ENCODE results near the gene MTMR10.

The MTMR10 gene

GRCh38 chr15:30956216-30957124 is 35.0 kb downstream of the MTMR10 start:
- DNase-seq (ENCODE audit: low spot score) = no peak

- no peak for DNase-seq (ENCODE audit: low spot score)
Measured at GRCh38 chr15:30954674-30955073, 36.8 kb downstream of the MTMR10 start.

- no peak for DNase-seq (ENCODE audit: low spot score)
Measured at GRCh38 chr15:30953731-30954378, 37.6 kb downstream of the MTMR10 start.

- no peak for DNase-seq (ENCODE audit: low spot score)
Measured at GRCh38 chr15:30953183-30953582, 38.2 kb downstream of the MTMR10 start.

- DNase-seq (ENCODE audit: low spot score) = no peak
Measured at GRCh38 chr15:30943654-30944335, 47.6 kb downstream of the MTMR10 start.

GRCh38 chr15:30941520-30941919 is 49.9 kb downstream of the MTMR10 start:
- DNase-seq (ENCODE audit: low spot score) = no peak

- DNase-seq (ENCODE audit: low spot score) = peak; percentile 33
Measured at GRCh38 chr15:30940359-30940758, 51.1 kb downstream of the MTMR10 start.

- DNase-seq (ENCODE audit: low spot score) = no peak
Measured at GRCh38 chr15:30939161-30939560, 52.3 kb downstream of the MTMR10 start.

GRCh38 chr15:30933293-30933692 is 58.1 kb downstream of the MTMR10 start:
- no peak for DNase-seq (ENCODE audit: low spot score)

GRCh38 chr15:30930422-30930821 is 61.0 kb downstream of the MTMR10 start:
- DNase-seq (ENCODE audit: low spot score) = no peak

GRCh38 chr15:30929982-30930381 is 61.4 kb downstream of the MTMR10 start:
- no peak for DNase-seq (ENCODE audit: low spot score)

GRCh38 chr15:30929064-30929669 is 62.3 kb downstream of the MTMR10 start:
- peak; percentile 25 for DNase-seq (ENCODE audit: low spot score)

- no peak for DNase-seq (ENCODE audit: low spot score)
Measured at GRCh38 chr15:30928076-30928475, 63.4 kb downstream of the MTMR10 start.

- no peak for DNase-seq (ENCODE audit: low spot score)
Measured at GRCh38 chr15:30927148-30927761, 64.2 kb downstream of the MTMR10 start.

- DNase-seq (ENCODE audit: low spot score) = no peak
Measured at GRCh38 chr15:30926161-30926560, 65.3 kb downstream of the MTMR10 start.

- DNase-seq (ENCODE audit: low spot score) = no peak
Measured at GRCh38 chr15:30925686-30926085, 65.7 kb downstream of the MTMR10 start.

GRCh38 chr15:30924353-30924752 is 67.1 kb downstream of the MTMR10 start:
- no peak for DNase-seq (ENCODE audit: low spot score)

GRCh38 chr15:30923429-30923828 is 68.0 kb downstream of the MTMR10 start:
- no peak for DNase-seq (ENCODE audit: low spot score)

GRCh38 chr15:30922480-30923311 is 68.7 kb downstream of the MTMR10 start:
- peak; percentile 13 for DNase-seq (ENCODE audit: low spot score)

- no peak for DNase-seq (ENCODE audit: low spot score)
Measured at GRCh38 chr15:30921781-30922479, 69.5 kb downstream of the MTMR10 start.

Data from cerebellar cortex (tissue), 1 donor.